ENCODE results near the gene CNNM4. TPM values are rescaled to one million over a fixed set of nuclear protein-coding genes. Genes with fewer than 3 reads are reported as not detected.

The CNNM4 gene
- total RNA-seq, 1 experiment from 2014 or later: 12.5 TPM

GRCh38 chr2:96715658-96716057 lies 45.0 kb upstream of the CNNM4 start:
- no peak for TF ChIP-seq EZH2phosphoT487 (IDR thresholded peaks at IDR 0.05; ENCODE audit: borderline replicate concordance, low read length)
- TF ChIP-seq CTCF (conservative IDR thresholded peaks at IDR 0.05; ENCODE audit: low read depth, low read length): no peak
- TF ChIP-seq EZH2 (IDR thresholded peaks at IDR 0.05; ENCODE audit: low read length, unreplicated experiment): no peak
- Histone ChIP-seq H3K27ac (ENCODE audit: low read length) (no peak overlapping the region), H3K9me3 (ENCODE audit: low read length) (no peaks in the 10 kb centered on the region), H3K4me1 (ENCODE audit: insufficient read depth, low read length) (no peaks in the 10 kb centered on the region), H3K4me3 (ENCODE audit: low read length) (no peak overlapping the region), H3K79me2 (ENCODE audit: low read length) (no peaks in the 10 kb centered on the region), H3K9ac (ENCODE audit: low read length) (no peak overlapping the region), H2AFZ (ENCODE audit: low read length) (no peak overlapping the region), H3K9me2 (replicated peaks; ENCODE audit: low read length) (no peaks in the 10 kb centered on the region), H4K20me1 (ENCODE audit: low read length) (no peaks in the 10 kb centered on the region), H3K36me3 (ENCODE audit: low read depth, low read length) (peaks cover 8% of the 10 kb centered on the region), H3K4me2 (ENCODE audit: low read length) (no peak overlapping the region), H3F3A (ENCODE audit: low read length, unreplicated experiment) (no peaks in the 10 kb centered on the region), H3K27me3 (ENCODE audit: low read length) (no peaks in the 10 kb centered on the region)
- BruUV-seq (replicated peaks): no TSS peak
- DNase-seq (no peak), ATAC-seq (no peak)
- ChIA-PET CTCF (interaction anchor here (0.5 kb wide), 1 partner anchor 141 kb away, joined by 3 read pairs; no protein-coding TSS in a partner anchor), POLR2A (ENCODE audit: unreplicated experiment) (no interaction called here)
- intact Hi-C loops (cut with micrococcal nuclease): no loop called here

- H3K79me2 ChIP-seq (ENCODE audit: low read length): no peaks in the 10 kb centered on the region
- no peak overlapping the region for H3K4me3 ChIP-seq (ENCODE audit: low read length)
- no peak overlapping the region for H3K9ac ChIP-seq (ENCODE audit: low read length)
- peaks cover under 1% of the 10 kb centered on the region for H3K36me3 ChIP-seq (ENCODE audit: low read depth, low read length)
- no peaks in the 10 kb centered on the region for H3K4me1 ChIP-seq (ENCODE audit: insufficient read depth, low read length)
- no TSS peak for BruUV-seq (replicated peaks)
- POLR2A ChIA-PET (ENCODE audit: unreplicated experiment): no interaction called here
- intact Hi-C loops (cut with micrococcal nuclease): no loop called here
- H3K27ac ChIP-seq (ENCODE audit: low read length): no peak overlapping the region
- H3F3A ChIP-seq (ENCODE audit: low read length, unreplicated experiment): no peaks in the 10 kb centered on the region
- ATAC-seq (no peak), DNase-seq (no peak)
- CTCF ChIA-PET: no interaction called here
- no peaks in the 10 kb centered on the region for H3K27me3 ChIP-seq (ENCODE audit: low read length)
- no peak overlapping the region for H2AFZ ChIP-seq (ENCODE audit: low read length)
- H3K9me3 ChIP-seq (ENCODE audit: low read length): no peaks in the 10 kb centered on the region
- TF ChIP-seq EZH2 (IDR thresholded peaks at IDR 0.05; ENCODE audit: low read length, unreplicated experiment) (no peak), CTCF (conservative IDR thresholded peaks at IDR 0.05; ENCODE audit: low read depth, low read length) (no peak), EZH2phosphoT487 (IDR thresholded peaks at IDR 0.05; ENCODE audit: borderline replicate concordance, low read length) (no peak)
- H4K20me1 ChIP-seq (ENCODE audit: low read length): no peaks in the 10 kb centered on the region
- H3K4me2 ChIP-seq (ENCODE audit: low read length): no peak overlapping the region
- no peaks in the 10 kb centered on the region for H3K9me2 ChIP-seq (replicated peaks; ENCODE audit: low read length)
Observed at GRCh38 chr2:96716388-96716787, 44.3 kb upstream of the CNNM4 start.

- H3F3A ChIP-seq (ENCODE audit: low read length, unreplicated experiment): no peaks in the 10 kb centered on the region
- H2AFZ ChIP-seq (ENCODE audit: low read length): no peak overlapping the region
- H3K27me3 ChIP-seq (ENCODE audit: low read length): no peaks in the 10 kb centered on the region
- H3K4me1 ChIP-seq (ENCODE audit: insufficient read depth, low read length): no peaks in the 10 kb centered on the region
- H3K9ac ChIP-seq (ENCODE audit: low read length): no peak overlapping the region
- ChIA-PET CTCF (no interaction called here), POLR2A (ENCODE audit: unreplicated experiment) (no interaction called here)
- ATAC-seq: no peak
- H3K4me3 ChIP-seq (ENCODE audit: low read length): no peak overlapping the region
- TF ChIP-seq CTCF (conservative IDR thresholded peaks at IDR 0.05; ENCODE audit: low read depth, low read length) (no peak), EZH2phosphoT487 (IDR thresholded peaks at IDR 0.05; ENCODE audit: borderline replicate concordance, low read length) (no peak), EZH2 (IDR thresholded peaks at IDR 0.05; ENCODE audit: low read length, unreplicated experiment) (no peak)
- no peaks in the 10 kb centered on the region; the same call in 1 of the 2 replicates for H3K36me3 ChIP-seq (ENCODE audit: low read depth, low read length)
- no peaks in the 10 kb centered on the region for H3K9me2 ChIP-seq (replicated peaks; ENCODE audit: low read length)
- no TSS peak for BruUV-seq (replicated peaks)
- intact Hi-C loops (cut with micrococcal nuclease): no loop called here
- H3K27ac ChIP-seq (ENCODE audit: low read length): no peak overlapping the region
- H3K79me2 ChIP-seq (ENCODE audit: low read length): no peaks in the 10 kb centered on the region
- no peak overlapping the region for H3K4me2 ChIP-seq (ENCODE audit: low read length)
- H4K20me1 ChIP-seq (ENCODE audit: low read length): no peaks in the 10 kb centered on the region
- no peak for DNase-seq
- no peaks in the 10 kb centered on the region for H3K9me3 ChIP-seq (ENCODE audit: low read length)
Observed at GRCh38 chr2:96726131-96726530, 34.6 kb upstream of the CNNM4 start.
